Measurements from ENCODE around the gene TRAPPC5.
A peak's percentile ranks its signal among the peaks of the same experiment; 100 is the strongest.
"Not testable (repeated sequence)": the region's sequence is repeated elsewhere in the genome, so short reads cannot be mapped to it uniquely, and the experiment has no call there.

TRAPPC5 gene

GRCh38 chr19:7680606-7681339, at the start of gene TRAPPC5:
Gene TRAPPC5 (plus strand): TSS chr19:7680833. CDS start chr19:7682254, 1,421 bp downstream.
- FAIRE-seq (peak; percentile 86), DNase-seq (ENCODE audit: extremely low spot score, insufficient read length, low read depth) (peak; percentile 76)

GRCh38 chr19:7631577-7631976, 49.1 kb upstream of the TRAPPC5 start:
- FAIRE-seq (no peak), DNase-seq (ENCODE audit: extremely low spot score, insufficient read length, low read depth) (no peak)

GRCh38 chr19:7632340-7633203, 48.1 kb upstream of the TRAPPC5 start:
- FAIRE-seq = no peak

GRCh38 chr19:7633698-7634097, 46.9 kb upstream of the TRAPPC5 start, which contains the start of gene PCP2:
Gene PCP2 (minus strand): TSS chr19:7633719. CDS start chr19:7633457, 262 bp downstream.
- no peak for FAIRE-seq

More at GRCh38 chr19:7632340-7633203, 48.1 kb upstream of the TRAPPC5 start:
- no peak for DNase-seq (ENCODE audit: extremely low spot score, insufficient read length, low read depth)

GRCh38 chr19:7635670-7636069, 45.0 kb upstream of the TRAPPC5 start:
- FAIRE-seq (no peak), DNase-seq (ENCODE audit: extremely low spot score, insufficient read length, low read depth) (no peak)

More at GRCh38 chr19:7633698-7634097, 46.9 kb upstream of the TRAPPC5 start, which contains the start of gene PCP2:
- no peak for DNase-seq (ENCODE audit: extremely low spot score, insufficient read length, low read depth)

- no peak for DNase-seq (ENCODE audit: extremely low spot score, insufficient read length, low read depth)
- no peak for FAIRE-seq
Observed at GRCh38 chr19:7636317-7636690, 44.3 kb upstream of the TRAPPC5 start.

- DNase-seq (ENCODE audit: extremely low spot score, insufficient read length, low read depth) = peak; percentile 97
- peak; percentile 96 for FAIRE-seq
Observed at GRCh38 chr19:7636691-7637373, 43.8 kb upstream of the TRAPPC5 start, which contains the start of gene STXBP2. Gene STXBP2 (plus strand): TSS chr19:7637110. CDS start chr19:7637150, 40 bp downstream.

- FAIRE-seq (no peak), DNase-seq (ENCODE audit: extremely low spot score, insufficient read length, low read depth) (no peak)
Observed at GRCh38 chr19:7637374-7638256, 43.0 kb upstream of the TRAPPC5 start.

GRCh38 chr19:7638802-7639465, 41.7 kb upstream of the TRAPPC5 start:
- no peak for DNase-seq (ENCODE audit: extremely low spot score, insufficient read length, low read depth)
- no peak for FAIRE-seq

- DNase-seq (ENCODE audit: extremely low spot score, insufficient read length, low read depth) (no peak), FAIRE-seq (no peak)
Observed at GRCh38 chr19:7639863-7640348, 40.7 kb upstream of the TRAPPC5 start.

- FAIRE-seq (no peak), DNase-seq (ENCODE audit: extremely low spot score, insufficient read length, low read depth) (no peak)
Observed at GRCh38 chr19:7640803-7641202, 39.8 kb upstream of the TRAPPC5 start.

- DNase-seq (ENCODE audit: extremely low spot score, insufficient read length, low read depth) (no peak), FAIRE-seq (no peak)
Observed at GRCh38 chr19:7641290-7642276, 39.0 kb upstream of the TRAPPC5 start.

- FAIRE-seq = no peak
- DNase-seq (ENCODE audit: extremely low spot score, insufficient read length, low read depth) = no peak
Observed at GRCh38 chr19:7642295-7643030, 38.2 kb upstream of the TRAPPC5 start.

GRCh38 chr19:7643031-7643415, 37.6 kb upstream of the TRAPPC5 start:
- DNase-seq (ENCODE audit: extremely low spot score, insufficient read length, low read depth) = no peak
- no peak for FAIRE-seq

- FAIRE-seq = peak; percentile 58
- DNase-seq (ENCODE audit: extremely low spot score, insufficient read length, low read depth) = not testable (repeated sequence)
Observed at GRCh38 chr19:7643629-7644549, 36.7 kb upstream of the TRAPPC5 start.

GRCh38 chr19:7644550-7644877, 36.1 kb upstream of the TRAPPC5 start:
- no peak for DNase-seq (ENCODE audit: extremely low spot score, insufficient read length, low read depth)
- no peak for FAIRE-seq
